PC-9 (cell line): Measurements from ENCODE around the gene CCDC148. TPM values are rescaled to one million over a fixed set of nuclear protein-coding genes. Genes with fewer than 3 reads are reported as not detected.

Experiments
- BruUV-seq: library from RNA; stranded (reverse); fragments of 400-500 nt; replicated peaks from 2 replicates; lab custom pipeline; 2021; lab: Mats Ljungman, UMichigan
- CTCF ChIA-PET: fragments of 300-600 bp; sonication (Branson Sonifier 250); formaldehyde crosslinking; loops from one replicate; lab custom pipeline; 2022; ENCODE audit warnings: antibody characterized with exemption; lab: Charles Lee
- POLR2A ChIA-PET: fragments of 300-600 bp; sonication (Branson Sonifier 250); formaldehyde crosslinking; loops from one replicate; lab custom pipeline; 2022; ENCODE audit warnings: antibody characterized with exemption; ENCODE audit not compliant: unreplicated experiment; lab: Charles Lee
- DNase-seq, 2 experiments: peaks; one replicate each; pipeline versions ENCODE4 v3.0.0 to v3.0.0-alpha.2; 2015 to 2022; ENCODE audit warnings: mixed read lengths in 1 of 2
- H2AFZ ChIP-seq: fragments of 200-600 bp; sonication (generic); 2 replicates; pipeline ENCODE4 v1.8.1; 2017; ENCODE audit warnings: antibody characterized with exemption
- H3F3A ChIP-seq: fragments of 200-600 bp; sonication (generic); 2 replicates; pipeline ENCODE4 v1.8.1; 2017; ENCODE audit warnings: antibody characterized with exemption, mild to moderate bottlenecking, low read depth; ENCODE audit not compliant: insufficient read depth
- H3K27ac ChIP-seq: fragments of 200-600 bp; sonication (generic); 2 replicates; pipeline ENCODE4 v1.6.1; 2016; ENCODE audit warnings: mixed run types
- H3K27me3 ChIP-seq: fragments of 200-600 bp; sonication (generic); 2 replicates; pipeline ENCODE4 v1.6.1; 2016; ENCODE audit warnings: low read depth, mixed run types; ENCODE audit not compliant: insufficient read depth
- H3K36me3 ChIP-seq: fragments of 200-600 bp; sonication (generic); 2 replicates; pipeline ENCODE4 v1.6.1; 2016; ENCODE audit warnings: low read depth, mixed run types
- H3K4me1 ChIP-seq: fragments of 200-600 bp; sonication (generic); replicated peaks from 2 replicates; pipeline ENCODE4 v1.6.1; 2016; ENCODE audit warnings: mixed run types; ENCODE audit not compliant: insufficient read depth
- H3K4me2 ChIP-seq: fragments of 200-600 bp; sonication (generic); 2 replicates; pipeline ENCODE4 v1.6.1; 2017; ENCODE audit warnings: mixed run types
- H3K4me3 ChIP-seq: fragments of 200-600 bp; sonication (generic); 2 replicates; pipeline ENCODE4 v1.6.1; 2016; ENCODE audit warnings: mixed run types
- H3K79me2 ChIP-seq: fragments of 200-600 bp; sonication (generic); 2 replicates; pipeline ENCODE4 v1.6.1; 2017; ENCODE audit warnings: low read depth, mixed run types
- H3K9me2 ChIP-seq: fragments of 200-600 bp; sonication (generic); 2 replicates; pipeline ENCODE4 v1.8.1; 2017; ENCODE audit warnings: mild to moderate bottlenecking; ENCODE audit not compliant: insufficient read depth
- H3K9me3 ChIP-seq: fragments of 200-600 bp; sonication (generic); 2 replicates; pipeline ENCODE4 v1.8.1; 2016; ENCODE audit warnings: low read depth; ENCODE audit not compliant: insufficient read depth
- H4K20me1 ChIP-seq: fragments of 200-600 bp; sonication (generic); 2 replicates; pipeline ENCODE4 v1.8.1; 2017; ENCODE audit not compliant: insufficient read depth
- EZH2 ChIP-seq: fragments of 200-600 bp; sonication (generic); IDR thresholded peaks from 2 replicates; pipeline ENCODE4 v1.8.0; 2017; ENCODE audit warnings: antibody characterized with exemption, low read depth
- intact Hi-C: fragments of 100-400 bp; cut with micrococcal nuclease; formaldehyde crosslinking; loops from one replicate; pipeline ENCODE4 v1.10.0; 2022; ENCODE audit not compliant: unreplicated experiment
- total RNA-seq: library from RNA; stranded (reverse); gene quantifications from 2 replicates; pipeline ENCODE4 v1.2.3, GENCODE V29; 2021
- TF ChIP-seq, protein P1 (sequence below): fragments of 200-600 bp; sonication (generic); conservative IDR thresholded peaks from 2 replicates; pipeline ENCODE4 v1.6.1; 2017; ENCODE audit warnings: mixed run types, antibody characterized with exemption, mild to moderate bottlenecking, moderate library complexity

Gene CCDC148
- total RNA-seq, 1 experiment from 2014 or later, result 1.8 TPM

DNA sequence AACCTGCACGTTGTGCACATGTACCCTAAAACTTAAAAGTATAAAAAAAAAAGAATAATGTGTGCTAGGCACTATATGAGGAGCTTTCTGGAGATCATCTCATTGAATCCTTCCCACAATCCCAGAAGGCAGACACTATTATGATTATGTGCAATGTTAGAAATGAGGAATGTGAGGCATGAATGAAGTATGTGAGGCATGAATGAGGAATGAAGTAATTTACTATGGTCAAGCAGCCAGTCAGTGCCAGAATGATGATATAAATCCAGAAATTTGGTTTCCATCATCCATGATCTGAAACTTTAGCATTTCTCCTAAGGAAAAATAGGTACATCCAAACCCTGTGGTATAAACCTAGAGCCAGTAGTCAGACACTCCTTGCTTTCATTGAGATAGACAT lies 42.0 kb downstream of the CCDC148 start:
- Histone ChIP-seq H3K79me2 (no peaks in the 10 kb centered on the region), H3K9me3 (no peaks in the 10 kb centered on the region), H3K27ac (no peak overlapping the region), H3K36me3 (no peaks in the 10 kb centered on the region), H3K4me2 (no peak overlapping the region), H3F3A (no peaks in the 10 kb centered on the region), H3K4me3 (no peak overlapping the region), H3K4me1 (no peaks in the 10 kb centered on the region), H4K20me1 (no peaks in the 10 kb centered on the region), H3K9me2 (no peaks in the 10 kb centered on the region), H2AFZ (no peak overlapping the region), H3K27me3 (no peaks in the 10 kb centered on the region)
- no TSS peak for BruUV-seq
- ChIA-PET CTCF (no interaction called here), POLR2A (no interaction called here)
- no peak for DNase-seq
- TF ChIP-seq, protein P1, sequence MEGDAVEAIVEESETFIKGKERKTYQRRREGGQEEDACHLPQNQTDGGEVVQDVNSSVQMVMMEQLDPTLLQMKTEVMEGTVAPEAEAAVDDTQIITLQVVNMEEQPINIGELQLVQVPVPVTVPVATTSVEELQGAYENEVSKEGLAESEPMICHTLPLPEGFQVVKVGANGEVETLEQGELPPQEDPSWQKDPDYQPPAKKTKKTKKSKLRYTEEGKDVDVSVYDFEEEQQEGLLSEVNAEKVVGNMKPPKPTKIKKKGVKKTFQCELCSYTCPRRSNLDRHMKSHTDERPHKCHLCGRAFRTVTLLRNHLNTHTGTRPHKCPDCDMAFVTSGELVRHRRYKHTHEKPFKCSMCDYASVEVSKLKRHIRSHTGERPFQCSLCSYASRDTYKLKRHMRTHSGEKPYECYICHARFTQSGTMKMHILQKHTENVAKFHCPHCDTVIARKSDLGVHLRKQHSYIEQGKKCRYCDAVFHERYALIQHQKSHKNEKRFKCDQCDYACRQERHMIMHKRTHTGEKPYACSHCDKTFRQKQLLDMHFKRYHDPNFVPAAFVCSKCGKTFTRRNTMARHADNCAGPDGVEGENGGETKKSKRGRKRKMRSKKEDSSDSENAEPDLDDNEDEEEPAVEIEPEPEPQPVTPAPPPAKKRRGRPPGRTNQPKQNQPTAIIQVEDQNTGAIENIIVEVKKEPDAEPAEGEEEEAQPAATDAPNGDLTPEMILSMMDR, result no peak
- no peak for TF ChIP-seq EZH2
- intact Hi-C loops, result no loop called here

DNA sequence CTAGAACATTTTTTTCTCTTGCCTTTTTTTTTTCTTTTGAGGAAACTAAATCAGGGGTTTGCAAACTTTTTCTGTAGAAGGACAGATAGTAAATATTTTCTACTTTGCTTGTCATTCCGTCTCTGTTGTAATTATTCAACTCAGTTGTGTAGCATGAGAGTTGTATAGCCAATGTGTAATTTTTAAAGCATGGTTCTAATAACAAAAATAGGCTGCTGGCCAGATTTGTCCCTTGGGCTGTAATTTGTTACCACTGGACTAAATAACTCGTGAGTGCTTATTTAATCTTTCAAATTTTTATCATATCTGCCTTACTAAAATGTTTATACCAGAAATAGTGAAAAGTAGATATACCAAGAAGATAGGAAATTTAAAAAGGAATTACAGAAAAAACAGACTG lies 43.0 kb downstream of the CCDC148 start:
- Histone ChIP-seq H3K9me3 (no peaks in the 10 kb centered on the region), H3K9me2 (no peaks in the 10 kb centered on the region), H3K79me2 (no peaks in the 10 kb centered on the region), H3K4me1 (no peaks in the 10 kb centered on the region), H3K36me3 (no peaks in the 10 kb centered on the region), H3F3A (no peaks in the 10 kb centered on the region), H3K4me2 (no peak overlapping the region), H3K27ac (no peak overlapping the region), H4K20me1 (no peaks in the 10 kb centered on the region), H3K4me3 (no peak overlapping the region), H2AFZ (no peak overlapping the region), H3K27me3 (no peaks in the 10 kb centered on the region)
- CTCF ChIA-PET, result no interaction called here
- POLR2A ChIA-PET, result no interaction called here
- DNase-seq, result no peak
- no TSS peak for BruUV-seq
- no peak for TF ChIP-seq EZH2
- TF ChIP-seq, protein P1, result no peak
- intact Hi-C loops, result no loop called here

- intact Hi-C loops, result no loop called here
- Histone ChIP-seq H3F3A (no peaks in the 10 kb centered on the region), H3K36me3 (no peaks in the 10 kb centered on the region), H3K9me2 (no peaks in the 10 kb centered on the region), H3K27ac (no peak overlapping the region), H3K79me2 (no peaks in the 10 kb centered on the region), H3K9me3 (no peaks in the 10 kb centered on the region), H3K4me2 (no peak overlapping the region), H3K27me3 (no peaks in the 10 kb centered on the region), H2AFZ (no peak overlapping the region), H4K20me1 (no peaks in the 10 kb centered on the region), H3K4me1 (no peaks in the 10 kb centered on the region), H3K4me3 (no peak overlapping the region)
- POLR2A ChIA-PET, result no interaction called here
- no peak for TF ChIP-seq EZH2
- TF ChIP-seq, protein P1, result no peak
- no peak for DNase-seq
- BruUV-seq, result no TSS peak
- CTCF ChIA-PET, result no interaction called here
Measured at GRCh38 chr2:158412206-158412605, 44.3 kb downstream of the CCDC148 start.
